ENCODE measurements around the gene SEC14L5.

DNA sequence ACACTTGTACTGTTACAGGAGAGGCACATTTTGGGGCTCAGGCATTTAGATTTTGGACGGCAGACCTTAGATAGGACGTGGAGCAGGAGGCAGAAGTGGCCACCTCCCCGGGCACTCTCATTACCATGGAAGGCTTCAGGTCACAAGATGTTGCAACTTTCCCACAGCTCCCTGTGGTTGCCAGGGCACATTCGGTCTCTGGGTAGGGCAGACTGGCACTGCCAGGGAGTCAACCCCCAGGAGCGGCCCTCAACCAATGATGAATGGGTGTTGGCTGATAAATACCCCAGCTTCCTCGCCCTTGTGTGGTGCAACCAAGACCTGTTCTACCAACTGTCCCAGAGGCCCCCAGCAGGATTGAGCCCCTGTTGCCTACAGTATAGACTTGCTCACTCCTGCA, 64.4 kb downstream of the SEC14L5 start:
- TF ChIP-seq CTCF (IDR thresholded peaks at IDR 0.05; ENCODE audit: low read depth, low read length) (no peak), EZH2phosphoT487 (IDR thresholded peaks at IDR 0.05; ENCODE audit: low read depth) (no peak)

All from OCI-LY3 (cell line).